Large intestine (tissue), 3 donors: ENCODE data around the gene ZBTB42. TPM values are rescaled to one million over a fixed set of nuclear protein-coding genes. Genes with fewer than 3 reads are reported as not detected.
"Not testable (repeated sequence)": the region's sequence is repeated elsewhere in the genome, so short reads cannot be mapped to it uniquely, and the experiment has no call there.

Experiments
- DNase-seq, 2 donors: peaks; one replicate each; pipeline versions ENCODE4 v3.0.0 to v3.0.0-alpha.2; 2013
- H3K27ac ChIP-seq: one replicate; pipeline ENCODE4 v1.5.1; 2013; ENCODE audit warnings: low read length
- H3K27me3 ChIP-seq: 2 replicates; pipeline ENCODE4 v1.6.1; 2013; ENCODE audit warnings: low read length; ENCODE audit not compliant: control insufficient read depth, insufficient read depth
- H3K36me3 ChIP-seq: 2 replicates; pipeline ENCODE4 v1.6.1; 2013; ENCODE audit warnings: low read length; ENCODE audit not compliant: control insufficient read depth, insufficient read depth
- H3K4me1 ChIP-seq: one replicate; pipeline ENCODE4 v1.6.1; 2013; ENCODE audit warnings: low read length; ENCODE audit not compliant: control insufficient read depth, insufficient read depth
- H3K4me3 ChIP-seq: one replicate; pipeline ENCODE4 v1.5.1; 2013; ENCODE audit warnings: low read length
- H3K9me3 ChIP-seq: one replicate; pipeline ENCODE4 v1.6.1; 2013; ENCODE audit warnings: mild to moderate bottlenecking, low read depth, low read length, moderate library complexity; ENCODE audit not compliant: control insufficient read depth
- WGBS: methylation state at CpG from one replicate; pipeline ENCODE4 v1.1.5; 2013; ENCODE audit warnings: low lambda C conversion rate; ENCODE audit not compliant: insufficient coverage; 5-methylcytosine and 5-hydroxymethylcytosine counted together
- polyA plus RNA-seq: library from polyadenylated mRNA; unstranded; fragments of 120-200 nt; gene quantifications from one replicate; pipeline ENCODE4 v1.2.1, GENCODE V29; 2013

Gene ZBTB42
- polyA plus RNA-seq, 1 donor: 6.0 TPM

GRCh38 chr14:104826861-104827176 is 25.9 kb downstream of the ZBTB42 start:
- WGBS: no CpG with 5 or more reads among the region's 27 CpGs
- H3K4me3 ChIP-seq: peak overlapping the region; percentile 63

GRCh38 chr14:104827177-104828055 is 26.5 kb downstream of the ZBTB42 start:
- WGBS: no CpG with 5 or more reads among the region's 39 CpGs
- Histone ChIP-seq H3K9me3 (peaks cover 10% of the 10 kb centered on the region), H3K4me3 (peak overlapping the region; percentile 63), H3K4me1 (peaks cover 8% of the 10 kb centered on the region), H3K36me3 (no peaks in the 10 kb centered on the region), H3K27ac (peak overlapping the region; percentile 98), H3K27me3 (peaks cover 9% of the 10 kb centered on the region)
- peak; percentile 66 to 86 for DNase-seq

More at GRCh38 chr14:104826861-104827176, 25.9 kb downstream of the ZBTB42 start:
- no peak for DNase-seq
- Histone ChIP-seq H3K9me3 (peaks cover 10% of the 10 kb centered on the region), H3K27ac (peak overlapping the region; percentile 98), H3K4me1 (peaks cover 8% of the 10 kb centered on the region), H3K36me3 (no peaks in the 10 kb centered on the region), H3K27me3 (peaks cover 9% of the 10 kb centered on the region)

- H3K27me3 ChIP-seq: peaks cover 2% of the 10 kb centered on the region
- no peak overlapping the region for H3K4me3 ChIP-seq
- no peak overlapping the region for H3K27ac ChIP-seq
- WGBS: no CpG with 5 or more reads among the region's 9 CpGs
- DNase-seq: no peak
- no peaks in the 10 kb centered on the region for H3K9me3 ChIP-seq
- no peaks in the 10 kb centered on the region for H3K36me3 ChIP-seq
- peaks cover 6% of the 10 kb centered on the region for H3K4me1 ChIP-seq
Measured at GRCh38 chr14:104830781-104831180, 29.9 kb downstream of the ZBTB42 start.

GRCh38 chr14:104836171-104836935 is 35.5 kb downstream of the ZBTB42 start:
- not testable (repeated sequence) for H3K27me3 ChIP-seq, H3K36me3 ChIP-seq, H3K27ac ChIP-seq, H3K4me1 ChIP-seq, DNase-seq, H3K9me3 ChIP-seq, H3K4me3 ChIP-seq
- WGBS: no CpG with 5 or more reads among the region's 41 CpGs

- no peak overlapping the region for H3K4me3 ChIP-seq
- H3K27me3 ChIP-seq: peaks cover 52% of the 10 kb centered on the region
- H3K4me1 ChIP-seq: peaks cover 6% of the 10 kb centered on the region
- H3K9me3 ChIP-seq: peaks cover 7% of the 10 kb centered on the region
- WGBS: no CpG with 5 or more reads among the region's 1 CpG
- no peak overlapping the region for H3K27ac ChIP-seq
- no peak for DNase-seq
- no peaks in the 10 kb centered on the region for H3K36me3 ChIP-seq
Measured at GRCh38 chr14:104841730-104842129, 40.8 kb downstream of the ZBTB42 start.

- H3K27ac ChIP-seq: no peak overlapping the region
- peaks cover 6% of the 10 kb centered on the region for H3K4me1 ChIP-seq
- DNase-seq: no peak
- no peak overlapping the region for H3K4me3 ChIP-seq
- peaks cover 53% of the 10 kb centered on the region for H3K27me3 ChIP-seq
- no peaks in the 10 kb centered on the region for H3K36me3 ChIP-seq
- H3K9me3 ChIP-seq: peaks cover 7% of the 10 kb centered on the region
- WGBS: no CpG with 5 or more reads among the region's 13 CpGs
Measured at GRCh38 chr14:104843006-104843405, 42.1 kb downstream of the ZBTB42 start.

- Histone ChIP-seq H3K9me3 (peaks cover 7% of the 10 kb centered on the region), H3K4me3 (no peak overlapping the region), H3K4me1 (peaks cover 6% of the 10 kb centered on the region), H3K27ac (no peak overlapping the region), H3K27me3 (peaks cover 53% of the 10 kb centered on the region), H3K36me3 (no peaks in the 10 kb centered on the region)
- no CpG with 5 or more reads among the region's 69 CpGs for WGBS
- DNase-seq: peak in 1 of 2 donors; percentile 26
Measured at GRCh38 chr14:104843442-104844305, 42.8 kb downstream of the ZBTB42 start.

- WGBS: no CpG with 5 or more reads among the region's 27 CpGs
- no peak for DNase-seq
- Histone ChIP-seq H3K4me1 (peaks cover 6% of the 10 kb centered on the region), H3K27me3 (peaks cover 53% of the 10 kb centered on the region), H3K9me3 (peaks cover 7% of the 10 kb centered on the region), H3K27ac (no peak overlapping the region), H3K4me3 (no peak overlapping the region), H3K36me3 (no peaks in the 10 kb centered on the region)
Measured at GRCh38 chr14:104844306-104845032, 43.6 kb downstream of the ZBTB42 start.

GRCh38 chr14:104845033-104845666 is 44.2 kb downstream of the ZBTB42 start:
- no peak overlapping the region for H3K4me3 ChIP-seq
- H3K27me3 ChIP-seq: peaks cover 57% of the 10 kb centered on the region

More at GRCh38 chr14:104845033-104845666, 44.2 kb downstream of the ZBTB42 start:
- no peak for DNase-seq
- H3K4me1 ChIP-seq: peaks cover 6% of the 10 kb centered on the region
- no peaks in the 10 kb centered on the region for H3K36me3 ChIP-seq
- no peak overlapping the region for H3K27ac ChIP-seq
- H3K9me3 ChIP-seq: peaks cover 7% of the 10 kb centered on the region
- no CpG with 5 or more reads among the region's 4 CpGs for WGBS
